Sigmoid colon (tissue), 4 donors: ENCODE results near the gene KCNH1.

Experiments used
- POLR2A ChIP-seq, 2 donors: fragments of 450-650 bp; IDR thresholded peaks; one replicate each; pipeline ENCODE4 v1.6.1; 2016; ENCODE audit warnings: antibody characterized with exemption in 2 of 2, mild to moderate bottlenecking in 2 of 2, moderate library complexity in 2 of 2
- POLR2AphosphoS5 ChIP-seq, 4 donors: sonication (generic); formaldehyde crosslinking; IDR thresholded peaks; one replicate each; pipeline ENCODE4 v1.6.1; 2017; ENCODE audit warnings: antibody characterized with exemption in 4 of 4
- TF ChIP-seq, protein P1 (sequence below), 4 experiments: fragments of 450-650 bp in 3 of 4; fragments of 200-600 bp in 1 of 4; IDR thresholded peaks; one replicate each; pipeline ENCODE4 v1.5.1; 2016 to 2019; ENCODE audit warnings: antibody characterized with exemption in 4 of 4, mild to moderate bottlenecking in 3 of 4, moderate library complexity in 2 of 4

DNA sequence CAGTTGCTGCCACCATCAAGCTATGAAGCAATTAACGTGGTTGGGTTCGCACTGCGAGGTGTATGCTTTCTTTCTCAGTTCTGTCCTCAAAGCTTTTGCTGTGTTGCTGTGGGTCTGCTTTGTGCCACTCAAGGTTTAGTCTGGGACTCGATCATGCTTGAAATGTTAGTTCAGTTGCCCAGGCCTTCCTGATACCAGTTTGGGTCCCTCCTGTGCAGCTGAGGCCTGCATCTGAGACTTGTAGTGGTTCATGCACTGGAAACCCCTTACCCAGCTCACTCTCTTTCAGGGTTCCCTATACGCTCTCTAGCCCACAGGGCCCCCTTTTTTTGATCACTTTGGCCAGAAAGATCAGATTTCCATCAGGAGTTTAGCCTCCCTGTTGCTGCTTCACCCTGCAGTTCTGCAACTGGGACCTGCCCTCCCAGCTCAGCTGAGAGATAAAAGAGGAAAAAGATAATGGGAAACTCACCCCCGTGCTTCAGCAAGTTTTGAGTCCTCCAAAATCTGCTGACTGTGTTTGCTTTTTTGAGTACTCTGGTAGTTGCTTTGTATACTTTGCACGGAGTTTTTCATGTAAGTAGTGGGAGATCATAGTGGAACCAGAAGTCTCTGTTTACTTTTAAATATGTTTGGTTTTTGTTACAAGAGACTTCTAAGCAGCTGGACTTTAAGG, 488.2 kb downstream of the KCNH1 start:
- TF ChIP-seq POLR2A (IDR thresholded peaks at IDR 0.05) = no peak
- TF ChIP-seq, protein P1, sequence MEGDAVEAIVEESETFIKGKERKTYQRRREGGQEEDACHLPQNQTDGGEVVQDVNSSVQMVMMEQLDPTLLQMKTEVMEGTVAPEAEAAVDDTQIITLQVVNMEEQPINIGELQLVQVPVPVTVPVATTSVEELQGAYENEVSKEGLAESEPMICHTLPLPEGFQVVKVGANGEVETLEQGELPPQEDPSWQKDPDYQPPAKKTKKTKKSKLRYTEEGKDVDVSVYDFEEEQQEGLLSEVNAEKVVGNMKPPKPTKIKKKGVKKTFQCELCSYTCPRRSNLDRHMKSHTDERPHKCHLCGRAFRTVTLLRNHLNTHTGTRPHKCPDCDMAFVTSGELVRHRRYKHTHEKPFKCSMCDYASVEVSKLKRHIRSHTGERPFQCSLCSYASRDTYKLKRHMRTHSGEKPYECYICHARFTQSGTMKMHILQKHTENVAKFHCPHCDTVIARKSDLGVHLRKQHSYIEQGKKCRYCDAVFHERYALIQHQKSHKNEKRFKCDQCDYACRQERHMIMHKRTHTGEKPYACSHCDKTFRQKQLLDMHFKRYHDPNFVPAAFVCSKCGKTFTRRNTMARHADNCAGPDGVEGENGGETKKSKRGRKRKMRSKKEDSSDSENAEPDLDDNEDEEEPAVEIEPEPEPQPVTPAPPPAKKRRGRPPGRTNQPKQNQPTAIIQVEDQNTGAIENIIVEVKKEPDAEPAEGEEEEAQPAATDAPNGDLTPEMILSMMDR (IDR thresholded peaks at IDR 0.05) = no peak
- no peak for TF ChIP-seq POLR2AphosphoS5 (IDR thresholded peaks at IDR 0.05)
